ENCODE measurements around the gene ARHGEF1.

ARHGEF1 gene

DNA sequence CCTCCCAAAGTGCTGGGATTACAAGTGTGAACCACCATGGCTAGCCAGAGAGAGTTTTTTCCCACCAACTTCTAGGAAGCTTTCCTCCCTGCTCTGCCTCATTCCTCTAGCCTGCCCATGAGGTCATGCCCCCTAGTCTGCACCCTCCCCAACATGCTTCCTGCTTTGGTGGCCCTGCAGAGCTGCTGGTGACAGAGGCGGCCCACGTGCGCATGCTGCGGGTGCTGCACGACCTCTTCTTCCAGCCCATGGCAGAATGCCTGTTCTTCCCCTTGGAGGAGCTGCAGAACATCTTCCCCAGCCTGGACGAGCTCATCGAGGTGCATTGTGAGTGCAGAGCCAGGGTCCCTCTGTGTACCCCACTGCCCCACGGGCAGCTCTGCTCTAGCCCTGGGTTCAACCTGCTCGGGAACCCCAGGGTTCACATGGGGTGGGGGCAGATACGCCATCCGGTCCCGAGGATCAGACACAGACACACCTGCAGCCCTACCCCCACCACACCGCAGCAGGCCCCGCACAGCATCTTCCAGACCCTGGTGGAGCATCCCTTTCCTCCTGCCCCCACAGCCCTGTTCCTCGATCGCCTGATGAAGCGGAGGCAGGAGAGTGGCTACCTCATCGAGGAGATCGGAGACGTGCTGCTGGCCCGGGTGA, 18.9 kb downstream of the ARHGEF1 start:
- ATAC-seq: no peak
- no peak overlapping the region for H3K27ac Mint-ChIP-seq
- H3K36me3 Mint-ChIP-seq (ENCODE audit: low read depth): peaks cover 61% of the 10 kb centered on the region
- H3K9me3 Mint-ChIP-seq: no peaks in the 10 kb centered on the region
- no peaks in the 10 kb centered on the region for H3K27me3 Mint-ChIP-seq
- no peak overlapping the region for H3K4me3 Mint-ChIP-seq
- peaks cover 34% of the 10 kb centered on the region for H3K4me1 Mint-ChIP-seq
- no peak for DNase-seq

GRCh38 chr19:41902594-41902993, 19.6 kb downstream of the ARHGEF1 start:
- peaks cover 62% of the 10 kb centered on the region for H3K36me3 Mint-ChIP-seq (ENCODE audit: low read depth)
- no peak overlapping the region for H3K4me3 Mint-ChIP-seq
- no peaks in the 10 kb centered on the region for H3K9me3 Mint-ChIP-seq
- H3K27me3 Mint-ChIP-seq: no peaks in the 10 kb centered on the region
- H3K27ac Mint-ChIP-seq: no peak overlapping the region
- peaks cover 34% of the 10 kb centered on the region for H3K4me1 Mint-ChIP-seq
- no peak for ATAC-seq
- no peak for DNase-seq

GRCh38 chr19:41903193-41903953, 20.4 kb downstream of the ARHGEF1 start:
- Mint-ChIP-seq H3K36me3 (ENCODE audit: low read depth) (peaks cover 61% of the 10 kb centered on the region), H3K27me3 (no peaks in the 10 kb centered on the region), H3K4me3 (no peak overlapping the region), H3K9me3 (no peaks in the 10 kb centered on the region), H3K4me1 (peaks cover 30% of the 10 kb centered on the region), H3K27ac (no peak overlapping the region)
- DNase-seq (no peak), ATAC-seq (no peak)

DNA sequence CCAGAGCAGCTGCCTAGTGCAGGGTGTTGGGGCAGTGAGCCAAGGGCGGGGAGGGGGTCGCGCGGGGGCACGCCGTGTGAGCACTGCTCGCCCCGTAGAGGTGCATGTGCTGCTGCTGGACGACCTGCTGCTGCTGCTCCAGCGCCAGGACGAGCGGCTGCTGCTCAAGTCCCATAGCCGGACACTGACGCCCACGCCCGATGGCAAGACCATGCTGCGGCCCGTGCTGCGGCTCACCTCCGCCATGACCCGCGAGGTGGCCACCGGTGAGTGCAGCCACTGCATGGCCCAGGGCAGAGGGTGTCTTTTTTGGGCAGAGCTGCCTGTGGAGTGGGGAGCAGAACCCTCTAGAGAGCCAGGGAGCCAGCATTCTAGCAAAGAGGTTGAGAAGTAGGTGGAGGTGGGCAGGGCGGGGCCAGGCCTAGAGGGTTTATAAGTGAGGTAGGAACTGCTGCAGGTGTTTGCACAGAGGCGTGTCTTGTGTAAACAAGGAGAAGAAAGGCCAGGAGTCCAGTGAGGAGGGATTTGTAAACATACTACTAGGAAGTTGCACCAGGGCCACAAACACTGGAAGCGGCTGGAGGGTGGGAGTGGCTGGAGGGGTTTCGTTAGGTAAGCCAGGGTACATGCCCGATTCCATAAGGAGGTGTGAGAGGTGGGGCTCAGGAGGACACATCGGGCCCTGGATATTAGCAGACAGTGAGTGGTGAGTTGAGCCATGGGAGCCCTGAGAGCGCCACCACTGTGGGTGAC, 21.3 kb downstream of the ARHGEF1 start:
- peaks cover 53% of the 10 kb centered on the region for H3K36me3 Mint-ChIP-seq (ENCODE audit: low read depth)
- H3K4me1 Mint-ChIP-seq: peaks cover 23% of the 10 kb centered on the region
- H3K4me3 Mint-ChIP-seq: no peak overlapping the region
- no peaks in the 10 kb centered on the region for H3K27me3 Mint-ChIP-seq
- no peak overlapping the region for H3K27ac Mint-ChIP-seq
- ATAC-seq (no peak), DNase-seq (no peak)
- no peaks in the 10 kb centered on the region for H3K9me3 Mint-ChIP-seq

DNA sequence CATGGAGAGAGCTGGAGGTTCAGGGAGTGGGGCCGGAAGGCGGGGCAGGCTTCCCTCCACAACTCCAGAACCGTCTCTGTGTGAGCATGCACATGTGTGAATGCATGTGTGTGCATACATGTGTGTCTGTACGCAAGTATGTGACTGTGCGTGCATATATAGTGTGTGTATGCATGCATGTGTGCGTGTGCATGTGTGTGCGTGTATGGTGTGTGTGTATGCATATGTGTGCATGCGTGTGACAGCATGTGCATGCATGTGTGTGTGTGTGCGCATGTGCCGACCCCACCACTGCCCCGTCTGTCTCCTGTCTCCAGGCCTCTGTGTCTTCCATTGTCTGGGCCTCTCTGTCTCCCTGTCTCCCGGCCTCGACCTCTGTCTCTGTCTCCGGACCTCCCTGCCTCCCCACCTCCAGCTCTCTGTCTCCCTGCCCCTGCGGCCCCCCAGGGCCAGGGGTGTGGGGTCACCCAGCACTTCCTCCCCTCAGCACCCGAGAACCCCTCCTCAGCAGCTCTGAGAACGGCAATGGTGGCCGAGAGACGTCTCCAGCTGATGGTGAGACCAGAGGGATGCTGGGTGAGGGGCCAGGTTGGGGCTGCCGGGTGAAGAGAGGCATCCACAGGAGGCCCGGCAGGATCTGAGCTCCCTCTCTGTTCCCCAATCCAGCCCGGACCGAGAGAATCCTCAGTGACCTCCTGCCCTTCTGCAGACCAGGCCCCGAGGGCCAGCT, 22.5 kb downstream of the ARHGEF1 start:
- Mint-ChIP-seq H3K36me3 (ENCODE audit: low read depth) (peaks cover 44% of the 10 kb centered on the region), H3K4me1 (peaks cover 18% of the 10 kb centered on the region), H3K9me3 (no peaks in the 10 kb centered on the region), H3K27me3 (no peaks in the 10 kb centered on the region), H3K27ac (no peak overlapping the region), H3K4me3 (no peak overlapping the region)
- no peak for ATAC-seq
- DNase-seq: no peak

DNA sequence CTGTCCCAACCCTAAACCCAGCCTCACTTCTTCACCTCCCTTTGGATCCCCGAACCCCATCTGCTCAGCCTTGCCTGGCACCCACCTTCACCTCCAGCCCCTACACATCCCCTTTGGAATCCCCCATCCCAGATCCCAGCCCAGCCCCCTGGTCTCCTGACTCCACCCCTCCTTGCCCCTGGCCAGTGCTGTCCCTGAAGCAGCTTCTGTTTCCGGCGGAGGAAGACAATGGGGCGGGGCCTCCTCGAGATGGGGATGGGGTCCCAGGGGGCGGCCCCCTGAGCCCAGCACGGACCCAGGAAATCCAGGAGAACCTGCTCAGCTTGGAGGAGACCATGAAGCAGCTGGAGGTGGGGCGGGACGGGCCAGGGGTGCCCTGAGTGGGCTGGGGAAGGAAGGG, 23.3 kb downstream of the ARHGEF1 start:
- H3K4me3 Mint-ChIP-seq: no peak overlapping the region
- peaks cover 39% of the 10 kb centered on the region for H3K36me3 Mint-ChIP-seq (ENCODE audit: low read depth)
- no peaks in the 10 kb centered on the region for H3K9me3 Mint-ChIP-seq
- peak overlapping the region; percentile 32 for H3K27ac Mint-ChIP-seq
- H3K27me3 Mint-ChIP-seq: no peaks in the 10 kb centered on the region
- H3K4me1 Mint-ChIP-seq: peaks cover 18% of the 10 kb centered on the region
- ATAC-seq (no peak), DNase-seq (no peak)

DNA sequence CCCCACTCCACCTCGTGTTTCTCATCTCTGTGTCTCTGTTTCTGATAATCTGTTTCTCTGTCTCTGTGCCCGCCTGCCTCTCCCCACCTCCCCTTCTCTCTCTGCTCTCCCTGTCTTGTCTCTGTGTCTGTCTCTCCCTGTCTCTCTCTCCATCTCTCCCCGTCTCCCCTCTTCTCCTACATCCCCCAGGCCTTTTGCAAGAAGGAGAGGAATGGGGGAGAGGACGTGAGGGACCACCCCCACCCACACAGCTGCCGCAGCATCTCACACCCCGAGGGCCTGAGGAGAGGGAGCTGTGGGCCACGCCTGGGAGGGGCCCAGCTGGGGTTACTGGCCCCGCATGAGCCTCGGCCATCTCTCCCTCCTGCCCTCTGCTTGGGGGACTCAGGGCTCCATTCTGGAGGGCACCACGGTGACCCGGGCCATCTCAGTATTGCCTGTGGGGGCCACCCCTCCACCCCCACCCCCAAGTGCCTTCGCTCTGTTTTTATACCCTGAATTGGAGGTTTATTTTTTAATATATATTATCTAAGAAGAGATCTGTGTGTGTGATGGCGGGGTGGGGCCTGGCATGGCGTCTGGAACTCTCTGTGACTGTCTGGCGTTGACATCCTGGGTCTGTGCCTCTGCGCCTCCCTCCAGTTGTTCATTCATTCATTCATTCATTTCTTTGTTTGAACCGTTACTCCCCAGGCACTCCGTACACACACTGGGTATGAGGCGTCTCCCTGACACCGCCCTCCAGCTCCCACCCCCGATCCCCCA, 24.1 kb downstream of the ARHGEF1 start:
- Mint-ChIP-seq H3K27me3 (peaks cover 6% of the 10 kb centered on the region), H3K4me1 (peaks cover 19% of the 10 kb centered on the region), H3K36me3 (ENCODE audit: low read depth) (peaks cover 33% of the 10 kb centered on the region), H3K9me3 (no peaks in the 10 kb centered on the region), H3K27ac (peak overlapping the region; percentile 57), H3K4me3 (no peak overlapping the region)
- ATAC-seq (no peak), DNase-seq (no peak)

DNA sequence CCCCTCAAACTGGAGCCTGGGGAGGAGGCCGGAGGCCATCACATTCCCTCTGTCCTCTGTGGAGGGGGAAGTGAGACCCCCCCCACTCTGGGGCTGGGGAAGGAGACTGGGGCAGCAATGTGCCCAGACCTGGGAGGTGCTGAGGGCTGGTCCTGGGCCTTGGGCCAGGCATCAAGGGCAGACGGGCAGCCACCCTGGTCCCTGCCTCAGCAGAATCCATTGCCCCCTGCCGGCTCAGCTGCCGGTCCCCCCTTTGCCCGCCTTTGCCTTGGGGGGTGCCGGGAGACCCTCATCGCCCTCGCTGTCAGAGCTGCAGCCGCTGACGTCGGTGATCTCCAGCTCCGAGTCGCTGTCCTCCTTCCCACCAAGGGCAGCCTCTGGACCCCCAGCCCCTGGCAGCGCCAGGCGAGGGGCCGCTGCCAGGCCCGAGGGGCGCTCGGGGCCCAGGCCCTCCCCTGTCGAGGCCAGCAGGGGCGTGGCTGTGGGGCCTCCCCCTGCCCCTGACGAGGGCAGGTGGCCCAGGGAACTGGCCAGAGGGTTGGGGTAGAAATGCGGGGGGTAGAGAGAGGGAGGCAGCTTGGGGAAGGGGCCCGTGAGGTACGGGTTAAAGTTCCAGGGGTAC, 25.1 kb downstream of the ARHGEF1 start:
- ATAC-seq (no peak), DNase-seq (no peak)
- Mint-ChIP-seq H3K9me3 (no peaks in the 10 kb centered on the region), H3K4me1 (peaks cover 20% of the 10 kb centered on the region), H3K36me3 (ENCODE audit: low read depth) (peaks cover 25% of the 10 kb centered on the region), H3K27me3 (peaks cover 16% of the 10 kb centered on the region), H3K4me3 (no peak overlapping the region), H3K27ac (no peak overlapping the region)

GRCh38 chr19:41908724-41909464, 25.9 kb downstream of the ARHGEF1 start:
- Mint-ChIP-seq H3K36me3 (ENCODE audit: low read depth) (peaks cover 19% of the 10 kb centered on the region), H3K4me3 (no peak overlapping the region), H3K27ac (no peak overlapping the region), H3K4me1 (peaks cover 20% of the 10 kb centered on the region), H3K27me3 (peaks cover 22% of the 10 kb centered on the region), H3K9me3 (no peaks in the 10 kb centered on the region)
- DNase-seq (no peak), ATAC-seq (no peak)

DNA sequence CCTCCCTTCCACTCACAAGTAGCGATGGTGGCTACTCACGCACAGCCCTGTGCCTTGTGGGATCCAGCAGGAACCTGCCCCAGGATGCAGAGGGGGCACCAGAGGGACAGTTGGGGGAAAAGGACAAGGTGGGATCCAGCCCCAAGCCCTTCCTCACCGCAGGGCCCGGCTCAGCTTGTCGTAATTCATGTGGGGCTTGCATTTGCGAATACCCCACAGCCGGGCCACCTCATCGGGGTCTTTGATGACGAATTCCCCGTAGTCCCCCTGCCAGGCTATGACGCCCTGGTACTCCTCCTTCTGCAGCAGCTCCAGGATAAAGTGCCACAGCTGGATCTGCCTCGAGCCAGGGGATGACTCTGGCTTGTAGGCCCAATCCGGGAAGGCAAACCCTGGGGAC, 26.7 kb downstream of the ARHGEF1 start:
- H3K36me3 Mint-ChIP-seq (ENCODE audit: low read depth): peaks cover 13% of the 10 kb centered on the region
- H3K4me3 Mint-ChIP-seq: no peak overlapping the region
- ATAC-seq (no peak), DNase-seq (no peak)
- no peak overlapping the region for H3K27ac Mint-ChIP-seq
- peaks cover 23% of the 10 kb centered on the region for H3K4me1 Mint-ChIP-seq
- H3K27me3 Mint-ChIP-seq: peaks cover 27% of the 10 kb centered on the region
- H3K9me3 Mint-ChIP-seq: no peaks in the 10 kb centered on the region

DNA sequence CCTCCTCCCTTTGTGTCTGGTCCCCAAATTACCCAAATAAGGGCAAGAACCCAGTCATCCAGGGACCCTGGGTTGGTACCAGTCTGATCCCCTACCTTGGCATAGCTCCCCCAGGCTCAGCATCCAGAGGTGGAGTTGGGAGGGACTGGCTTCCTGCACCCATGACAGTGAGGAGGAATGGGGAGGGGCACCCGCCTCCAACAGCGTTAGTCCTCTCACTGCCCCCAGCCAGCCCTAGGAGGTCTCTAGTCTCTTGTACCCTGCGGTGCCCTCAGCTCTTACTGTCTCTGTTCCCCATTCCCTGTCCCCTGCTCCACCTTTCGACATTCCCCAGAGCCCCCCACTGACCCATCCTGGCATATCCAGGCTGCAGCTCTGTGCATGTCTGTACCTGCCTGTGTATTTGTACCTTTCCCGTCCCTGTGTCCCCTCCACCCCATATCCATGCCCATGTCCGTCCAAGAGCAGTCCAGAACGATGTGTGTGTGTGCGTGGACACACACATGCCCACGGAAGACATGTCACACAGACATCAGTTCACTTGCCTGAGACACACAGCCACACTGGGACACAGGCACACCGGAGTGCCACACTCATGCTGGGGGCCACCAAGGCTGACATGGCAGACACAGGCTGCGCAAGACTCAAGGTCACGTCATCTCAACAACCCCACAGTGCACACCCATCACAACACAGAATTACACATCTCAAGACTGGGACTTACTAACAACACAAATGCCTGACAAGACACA, 27.4 kb downstream of the ARHGEF1 start:
- peaks cover 27% of the 10 kb centered on the region for H3K27me3 Mint-ChIP-seq
- peak overlapping the region; percentile 33 for H3K27ac Mint-ChIP-seq
- H3K36me3 Mint-ChIP-seq (ENCODE audit: low read depth): peaks cover 9% of the 10 kb centered on the region
- no peak for DNase-seq
- no peaks in the 10 kb centered on the region for H3K9me3 Mint-ChIP-seq
- no peak overlapping the region for H3K4me3 Mint-ChIP-seq
- peak; percentile 4 for ATAC-seq
- H3K4me1 Mint-ChIP-seq: peaks cover 21% of the 10 kb centered on the region

DNA sequence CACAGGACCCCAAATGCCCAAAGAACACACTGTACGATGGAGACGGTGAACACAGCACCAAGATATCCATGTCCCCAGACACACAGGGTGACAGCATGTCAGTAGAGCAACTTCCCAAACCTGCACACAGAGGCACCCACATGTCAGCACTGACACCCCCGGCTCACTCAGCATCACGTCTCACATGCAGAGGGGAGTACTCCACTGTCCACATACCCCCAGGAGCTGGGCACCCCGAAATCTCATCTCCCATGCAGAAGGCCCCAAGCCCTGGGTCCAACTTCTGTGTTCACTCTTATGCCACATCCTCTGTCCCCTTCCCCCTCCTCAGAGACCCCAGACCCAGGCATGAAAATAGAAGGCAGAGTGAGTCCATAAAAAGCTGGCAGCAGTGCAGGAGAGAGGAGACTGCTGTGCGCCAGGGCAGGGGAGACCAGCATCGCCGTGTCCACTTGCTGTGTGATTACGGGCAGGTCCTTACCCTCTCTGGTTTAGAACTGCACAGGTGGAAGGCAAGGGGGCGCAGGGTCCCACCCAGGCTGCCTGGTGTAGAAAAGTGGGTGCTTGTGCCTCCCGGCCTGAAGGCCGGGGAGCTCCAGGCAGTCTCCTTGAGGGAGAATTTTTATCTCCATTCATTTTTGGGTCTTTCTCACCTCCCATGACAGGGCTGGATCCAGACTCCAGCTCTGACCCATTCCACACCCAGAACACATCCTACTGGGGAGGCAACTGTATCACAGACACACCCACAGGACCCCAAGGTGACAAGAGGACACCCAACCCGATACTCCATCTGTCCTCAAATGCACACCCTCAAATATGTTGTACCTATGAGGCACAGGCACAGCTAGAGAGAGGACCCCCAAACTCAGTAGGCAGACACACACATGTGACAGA, 28.3 kb downstream of the ARHGEF1 start:
- Mint-ChIP-seq H3K4me3 (peak overlapping the region; percentile 4), H3K36me3 (ENCODE audit: low read depth) (peaks cover 5% of the 10 kb centered on the region), H3K27ac (no peak overlapping the region), H3K27me3 (peaks cover 27% of the 10 kb centered on the region), H3K9me3 (no peaks in the 10 kb centered on the region), H3K4me1 (peaks cover 17% of the 10 kb centered on the region)
- ATAC-seq (peak; percentile 13), DNase-seq (no peak)

All from activated naive CD8-positive, alpha-beta T cell treated with anti-CD3 and anti-CD28 coated beads, Interleukin-2, amount 50 U/mL, for 24 hours (primary cell).